B cell (primary cell): Measurements from ENCODE around the gene KLHL6. TPM values are rescaled to one million over a fixed set of nuclear protein-coding genes. Genes with fewer than 3 reads are reported as not detected.

Experiments
- ATAC-seq: fragments of 200-7000 bp; cut with Tn5 transposase; one replicate; pipeline ENCODE4 v1.10.0; 2021; ENCODE audit warnings: low read depth, mild to moderate bottlenecking, moderate number of reproducible peaks, moderate library complexity
- CTCF ChIA-PET: fragments of 350-600 bp; sonication (Branson Sonifier 250); formaldehyde crosslinking; loops from one replicate; lab custom pipeline; 2021; ENCODE audit warnings: antibody characterized with exemption, inconsistent platforms; lab: Charles Lee
- POLR2A ChIA-PET: fragments of 350-600 bp; sonication (Branson Sonifier 250); formaldehyde crosslinking; loops from one replicate; lab custom pipeline; 2021; ENCODE audit warnings: antibody characterized with exemption; lab: Charles Lee
- DNase-seq: peaks from one replicate; pipeline ENCODE4 v3.0.0; 2013
- H2AFZ ChIP-seq: 2 replicates; pipeline ENCODE4 v1.6.1; 2012; ENCODE audit warnings: mild to moderate bottlenecking, low read depth, low read length; ENCODE audit not compliant: insufficient read depth, poor library complexity, severe bottlenecking
- H3K27ac ChIP-seq, 2 donors: 1 replicate in 1 of 2; 2 replicates in 1 of 2; pipeline ENCODE4 v1.5.1; 2012 to 2013; ENCODE audit warnings: low read length in 2 of 2, mild to moderate bottlenecking in 2 of 2, moderate library complexity in 1 of 2
- H3K27me3 ChIP-seq, 4 experiments: fragments of 200-600 bp in 1 of 4; sonication (generic) in 1 of 4; replicated peaks in 1 of 4; 1 replicate in 2 of 4; 2 replicates in 2 of 4; pipeline versions ENCODE4 v1.6.1 to v1.7.0; 2013 to 2016; ENCODE audit warnings: low read length in 3 of 4, mild to moderate bottlenecking in 2 of 4, mixed read lengths in 1 of 4, moderate library complexity in 1 of 4; ENCODE audit not compliant: insufficient read depth in 4 of 4, control insufficient read depth in 3 of 4; ENCODE audit errors: control extremely low read depth in 1 of 4
- H3K36me3 ChIP-seq, 2 experiments: replicated peaks in 1 of 2; 1 replicate in 1 of 2; 2 replicates in 1 of 2; pipeline versions ENCODE4 v1.6.1 to v1.7.1; 2013; ENCODE audit warnings: low read length in 1 of 2; ENCODE audit not compliant: insufficient read depth in 2 of 2, control insufficient read depth in 1 of 2; ENCODE audit errors: control extremely low read depth in 1 of 2, extremely low read depth in 1 of 2
- H3K4me1 ChIP-seq, 2 donors: fragments of 200-600 bp in 1 of 2; sonication (generic) in 1 of 2; 1 replicate in 1 of 2; 2 replicates in 1 of 2; pipeline versions ENCODE4 v1.5.1 to v1.6.1; 2013 to 2017; ENCODE audit warnings: low read length in 2 of 2; ENCODE audit not compliant: control insufficient read depth in 2 of 2, insufficient read depth in 2 of 2
- H3K4me2 ChIP-seq: replicated peaks from 2 replicates; pipeline ENCODE3; 2012; ENCODE audit warnings: mild to moderate bottlenecking, low read depth, low read length; ENCODE audit not compliant: poor library complexity, severe bottlenecking
- H3K4me3 ChIP-seq, 5 experiments: fragments of 200-600 bp in 1 of 5; sonication (generic) in 1 of 5; 1 replicate in 3 of 5; 2 replicates in 2 of 5; pipeline versions ENCODE4 v1.5.1 to v1.7.0; 2011 to 2016; ENCODE audit warnings: low read length in 4 of 5, mild to moderate bottlenecking in 4 of 5, low read depth in 2 of 5, control low read depth in 1 of 5, moderate library complexity in 1 of 5; ENCODE audit not compliant: insufficient read depth in 1 of 5; ENCODE audit errors: control extremely low read depth in 1 of 5, extremely low read depth in 1 of 5
- H3K79me2 ChIP-seq: fragments of 200-600 bp; sonication (generic); one replicate; pipeline ENCODE4 v1.6.0; 2016; ENCODE audit warnings: low read length; ENCODE audit not compliant: control insufficient read depth, insufficient read depth
- H3K9ac ChIP-seq: fragments of 200-600 bp; sonication (generic); 2 replicates; pipeline ENCODE4 v1.6.1; 2017; ENCODE audit warnings: mild to moderate bottlenecking, low read length, moderate library complexity
- H3K9me3 ChIP-seq, 3 donors: one replicate each; pipeline versions ENCODE4 v1.6.1 to v1.7.1; 2013; ENCODE audit warnings: low read length in 2 of 3; ENCODE audit not compliant: control insufficient read depth in 2 of 3, insufficient read depth in 1 of 3; ENCODE audit errors: control extremely low read depth in 1 of 3
- H4K20me1 ChIP-seq: 2 replicates; pipeline ENCODE4 v1.6.0; 2012; ENCODE audit warnings: mild to moderate bottlenecking, low read length; ENCODE audit not compliant: insufficient read depth, control insufficient read depth, poor library complexity, severe bottlenecking
- H3K27ac Mint-ChIP-seq: one replicate; pipeline ENCODE4 v1.8.0; 2021; ENCODE audit warnings: mixed read lengths
- H3K27me3 Mint-ChIP-seq: one replicate; pipeline ENCODE4 v1.8.0; 2021; ENCODE audit warnings: mixed read lengths
- H3K4me1 Mint-ChIP-seq: one replicate; pipeline ENCODE4 v1.8.0; 2021; ENCODE audit warnings: mixed read lengths
- H3K4me3 Mint-ChIP-seq: one replicate; pipeline ENCODE4 v1.8.0; 2021; ENCODE audit warnings: mixed read lengths
- H3K9me3 Mint-ChIP-seq: one replicate; pipeline ENCODE4 v1.8.0; 2022; ENCODE audit warnings: mixed read lengths; ENCODE audit not compliant: insufficient read depth
- CTCF ChIP-seq: fragments of 200-600 bp; IDR thresholded peaks from one replicate; pipeline ENCODE4 v1.8.0; 2022; ENCODE audit warnings: antibody characterized with exemption, mild to moderate bottlenecking
- EZH2 ChIP-seq: IDR thresholded peaks from 2 replicates; pipeline ENCODE4 v1.6.1; 2012; ENCODE audit warnings: borderline replicate concordance, low read depth, mild to moderate bottlenecking, moderate library complexity, low read length; ENCODE audit not compliant: insufficient read depth, poor library complexity, severe bottlenecking
- WGBS: methylation state at CpG from one replicate; pipeline ENCODE4 v1.1.5; 2013; ENCODE audit warnings: missing lambda C conversion rate; ENCODE audit not compliant: insufficient coverage; 5-methylcytosine and 5-hydroxymethylcytosine counted together
- intact Hi-C: fragments of 100-400 bp; cut with micrococcal nuclease; formaldehyde crosslinking; loops from one replicate; pipeline ENCODE4 v1.10.0; 2022
- polyA plus RNA-seq: library from polyadenylated mRNA; depleted of rRNA; stranded (reverse); fragments of >200 nt; gene quantifications from 2 replicates; pipeline ENCODE4 v1.2.3, GENCODE V29; 2012
- total RNA-seq, 2 donors: library from RNA; stranded (reverse); fragments of 120-200 nt in 1 of 2; gene quantifications; 1 replicate in 1 of 2; 2 replicates in 1 of 2; pipeline versions ENCODE4 v1.2.3 to v1.2.4, GENCODE V29; 2013 to 2022

Gene KLHL6
- total and polyA plus RNA-seq, 2 donors (not counting 1 experiment from before 2014, with no cell fraction given) = 29.6 to 69.7 TPM

- CTCF ChIA-PET = interaction anchor here (0.9 to 1.0 kb wide), 2 partner anchors 10 to 21 kb away, joined by 3 to 4 read pairs; no protein-coding TSS in a partner anchor
Measured at GRCh38 chr3:183447206-183448001, 108.1 kb downstream of the KLHL6 start.

More at GRCh38 chr3:183447206-183448001, 108.1 kb downstream of the KLHL6 start:
- H3K36me3 ChIP-seq = no peaks in the 10 kb centered on the region
- H3K4me1 ChIP-seq = peaks cover 8 to 10% of the 10 kb centered on the region in 2 donors
- H2AFZ ChIP-seq = peak overlapping the region; percentile 92
- DNase-seq (peak; percentile 69), ATAC-seq (peak; percentile 95)
- peak overlapping the region; percentile 84 for H3K9ac ChIP-seq
- H3K4me3 ChIP-seq = peak overlapping the region; percentile 71 to 91 (median 83)
- H3K27me3 Mint-ChIP-seq = no peaks in the 10 kb centered on the region
- WGBS = under 1% methylated on average over 47 of the region's 54 CpGs
- peak overlapping the region; percentile 80 for H3K27ac Mint-ChIP-seq
- H3K4me1 Mint-ChIP-seq = peaks cover 26% of the 10 kb centered on the region
- H3K79me2 ChIP-seq = no peaks in the 10 kb centered on the region
- peak overlapping the region; percentile 8 to 53 for H3K27ac ChIP-seq
- intact Hi-C loops = loop anchor here (2.0 kb wide), 1 partner anchor 19 kb away; the partner anchor contains the start of gene MCF2L2
- peaks cover 0 to 6% (median 0%) of the 10 kb centered on the region in 4 experiments for H3K27me3 ChIP-seq
- H4K20me1 ChIP-seq = no peaks in the 10 kb centered on the region
- peaks cover 3 to 18% (median 5%) of the 10 kb centered on the region in 3 donors for H3K9me3 ChIP-seq
- peaks cover 11% of the 10 kb centered on the region for H3K9me3 Mint-ChIP-seq
- H3K4me2 ChIP-seq = peak overlapping the region; percentile 83
- TF ChIP-seq CTCF (no peak), EZH2 (no peak)
- POLR2A ChIA-PET = no interaction called here
- H3K4me3 Mint-ChIP-seq = peak overlapping the region; percentile 95
